GM21447 (cell line): ENCODE data around the gene HPS4.
"Not testable (repeated sequence)": the region's sequence is repeated elsewhere in the genome, so short reads cannot be mapped to it uniquely, and the experiment has no call there.

ENCODE experiments used
- ATAC-seq: cut with Tn5 transposase; IDR thresholded peaks from one replicate; pipeline ENCODE4 v1.9.1; 2021; ENCODE audit not compliant: unreplicated experiment

HPS4 gene

DNA sequence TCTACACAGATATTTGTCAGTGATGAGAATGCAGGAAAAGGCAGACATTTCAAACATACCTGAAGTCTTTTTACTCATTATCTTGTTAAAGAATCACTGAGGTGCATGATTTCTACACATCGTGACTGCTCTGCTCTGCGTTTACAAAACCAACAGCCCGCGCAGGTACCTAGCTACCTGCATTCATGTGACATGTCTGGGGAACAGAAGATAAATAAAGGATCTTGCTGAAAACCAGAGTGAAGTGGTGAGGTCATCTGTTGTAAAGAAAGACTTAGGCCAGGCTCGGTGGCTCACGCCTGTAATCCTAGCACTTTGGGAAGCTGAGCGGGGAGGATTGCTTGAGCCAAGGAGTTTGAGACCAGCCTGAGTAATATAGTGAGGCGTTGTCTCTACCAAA is 38.8 kb downstream of the HPS4 start:
- ATAC-seq: no peak

DNA sequence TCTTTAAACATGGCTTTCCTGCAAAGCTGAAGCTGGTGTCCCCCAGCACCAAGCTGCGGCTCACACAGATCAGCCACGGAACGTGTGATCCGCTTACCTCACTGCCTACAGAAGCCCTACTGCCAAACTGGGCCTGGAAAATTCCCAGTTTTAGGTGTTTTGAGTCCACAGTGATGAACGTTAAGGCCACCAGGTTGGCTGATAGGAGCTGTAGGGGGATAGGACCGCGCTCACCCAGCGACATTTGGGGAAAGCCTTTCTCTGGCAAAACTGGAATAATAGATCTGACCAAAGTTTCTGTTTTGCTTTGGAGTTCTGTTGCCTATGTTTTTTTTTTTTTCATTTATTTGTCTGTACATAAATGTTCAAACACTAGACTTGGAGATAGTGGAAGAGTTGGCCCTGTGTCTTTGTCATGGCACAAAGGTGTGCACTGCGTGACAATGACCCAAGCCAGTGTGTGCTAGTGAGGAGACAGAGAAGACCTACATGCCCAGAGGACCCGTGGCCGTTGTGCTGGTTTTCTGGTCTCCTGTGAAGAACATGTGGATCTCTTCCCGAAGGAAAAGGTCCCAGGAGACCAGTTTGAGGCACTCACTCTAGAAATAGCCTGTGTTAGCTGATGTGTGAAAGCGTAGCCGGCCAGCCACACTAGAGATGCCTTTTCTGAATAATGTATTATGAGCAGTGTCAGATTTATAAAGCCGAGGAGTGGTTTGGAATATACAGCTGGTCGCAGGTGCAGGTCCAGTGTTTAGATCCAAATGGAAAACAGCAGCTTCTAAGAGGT is 39.5 kb downstream of the HPS4 start:
- no peak for ATAC-seq

DNA sequence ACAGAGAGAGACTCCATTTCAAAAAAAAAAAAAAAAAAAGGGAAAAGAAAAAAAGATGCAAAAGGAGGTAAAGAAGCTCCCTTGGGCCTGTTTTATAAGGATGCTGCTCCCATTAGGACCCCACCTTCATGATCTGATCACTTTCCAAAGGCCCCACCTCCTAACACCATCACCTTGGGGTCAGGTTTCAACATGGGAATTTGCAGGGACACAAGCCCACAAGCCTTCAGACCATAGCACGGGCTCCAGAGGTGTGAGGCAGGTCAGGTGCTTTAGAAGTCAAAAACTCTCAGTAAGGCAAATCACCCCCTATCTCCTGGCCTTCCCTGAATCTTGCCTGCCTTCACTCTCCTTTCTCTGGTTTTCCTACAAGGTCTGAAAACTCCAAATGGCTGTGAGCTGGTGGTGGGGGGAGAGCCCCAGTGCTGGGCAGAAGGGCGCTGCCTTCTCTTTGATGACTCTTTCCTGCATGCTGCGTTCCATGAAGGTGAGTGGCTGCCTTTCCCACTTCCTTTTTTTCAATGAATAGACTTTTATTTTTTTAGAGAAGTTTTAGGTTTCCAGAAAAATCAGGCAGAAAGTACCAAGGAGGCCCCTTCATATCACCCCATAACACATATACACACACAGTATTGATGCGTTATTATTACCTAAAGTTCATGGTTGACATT is 41.4 kb downstream of the HPS4 start:
- ATAC-seq: no peak

DNA sequence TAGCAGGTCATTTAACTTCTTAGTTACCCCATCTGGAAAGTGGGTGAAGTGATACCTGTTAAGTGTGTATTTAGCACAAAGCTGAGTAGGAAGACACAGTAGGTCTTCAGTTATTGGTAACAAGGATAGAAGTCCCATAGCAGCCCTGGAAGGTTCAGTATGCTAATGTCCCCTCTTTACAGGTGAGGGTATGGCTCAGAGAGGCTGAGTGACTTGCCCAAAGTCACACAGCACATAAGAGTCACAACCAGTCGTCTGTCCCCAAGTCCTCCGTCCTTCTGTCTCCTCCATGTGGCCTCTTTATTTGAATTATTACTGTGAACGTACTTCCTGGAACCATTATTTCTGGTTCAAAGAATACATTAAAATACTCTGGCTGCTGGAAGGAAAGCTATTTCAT is 44.0 kb downstream of the HPS4 start:
- no peak for ATAC-seq

DNA sequence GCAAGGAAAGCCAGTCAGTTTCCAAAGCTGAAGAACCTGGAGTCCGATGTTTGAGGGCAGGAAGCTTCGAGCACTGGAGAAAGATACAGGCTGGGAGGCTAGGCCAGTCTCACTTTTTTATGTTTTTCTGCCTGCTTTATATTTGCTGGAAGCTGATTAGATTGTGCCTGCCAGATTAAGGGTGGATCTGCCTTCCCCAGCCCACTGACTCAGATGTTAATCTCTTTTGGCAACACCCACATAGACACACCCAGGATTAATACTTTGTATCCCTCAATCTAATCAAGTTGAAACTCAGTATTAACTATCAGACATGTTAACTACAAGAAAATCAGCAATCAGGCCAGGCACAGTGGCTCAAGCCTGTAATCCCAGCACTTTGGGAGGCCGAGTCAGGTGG is 44.8 kb downstream of the HPS4 start:
- ATAC-seq: not testable (repeated sequence)

DNA sequence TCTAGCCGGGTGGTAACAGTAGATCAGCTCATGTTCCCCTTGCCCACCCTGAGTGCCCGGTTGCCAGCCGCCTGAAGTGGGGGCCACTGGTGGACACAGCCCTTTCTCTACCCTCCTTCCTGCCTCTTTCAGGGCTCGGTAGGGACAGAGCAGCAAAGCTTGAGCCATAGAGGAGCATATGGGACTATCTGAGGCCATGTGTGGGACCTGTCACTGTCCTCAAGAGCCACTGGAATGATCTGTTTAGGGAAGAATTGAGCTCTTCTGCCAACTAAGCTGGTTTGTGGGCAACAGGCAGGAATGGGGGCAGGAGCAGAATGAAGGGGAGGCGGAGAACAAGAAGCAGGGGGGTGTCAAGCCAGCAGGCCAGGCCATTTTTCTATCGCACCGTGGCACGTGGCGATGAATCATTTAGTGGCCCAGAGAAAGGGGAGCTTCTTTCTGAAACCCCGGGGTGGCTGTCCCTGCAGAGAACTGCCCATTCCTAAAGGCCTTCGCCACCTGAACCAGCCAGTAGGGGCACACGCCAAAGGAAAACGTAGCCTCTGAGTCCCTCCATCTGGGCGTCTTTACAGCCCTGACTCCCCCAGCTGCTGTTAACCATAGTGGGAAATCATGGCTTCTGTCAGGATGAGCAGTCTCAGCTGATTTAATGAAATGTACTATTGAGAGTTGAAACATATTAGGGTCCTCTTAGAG is 45.7 kb downstream of the HPS4 start:
- ATAC-seq: no peak

DNA sequence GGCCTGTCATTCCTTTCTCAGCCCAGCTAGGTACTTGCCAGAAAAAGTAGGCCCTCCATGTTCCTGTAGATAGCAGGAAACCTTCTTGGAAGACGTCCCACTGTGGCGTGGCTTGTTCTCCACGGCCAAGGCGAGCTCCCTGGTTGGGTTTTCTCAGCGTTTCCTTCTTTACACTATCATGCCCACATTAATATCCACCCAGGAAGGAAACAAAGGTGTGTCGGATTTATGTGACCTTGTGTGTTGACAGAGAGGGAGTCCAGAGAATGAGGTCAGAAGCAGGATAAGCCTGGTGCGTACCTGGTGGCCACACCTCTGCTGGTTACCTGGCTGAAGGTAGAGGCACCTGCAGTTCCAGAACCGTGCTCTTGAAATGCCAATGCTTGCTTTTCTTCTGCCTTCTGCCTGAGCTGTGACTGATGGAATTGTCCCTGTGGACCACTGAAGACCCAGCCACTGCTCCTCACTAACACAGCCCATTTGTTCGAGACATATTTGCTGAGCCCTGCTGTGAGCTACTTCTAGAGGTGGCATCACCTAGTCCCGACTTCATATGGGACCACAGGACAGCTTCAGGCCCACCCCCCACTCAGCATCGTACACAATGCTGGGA is 46.6 kb downstream of the HPS4 start:
- no peak for ATAC-seq

DNA sequence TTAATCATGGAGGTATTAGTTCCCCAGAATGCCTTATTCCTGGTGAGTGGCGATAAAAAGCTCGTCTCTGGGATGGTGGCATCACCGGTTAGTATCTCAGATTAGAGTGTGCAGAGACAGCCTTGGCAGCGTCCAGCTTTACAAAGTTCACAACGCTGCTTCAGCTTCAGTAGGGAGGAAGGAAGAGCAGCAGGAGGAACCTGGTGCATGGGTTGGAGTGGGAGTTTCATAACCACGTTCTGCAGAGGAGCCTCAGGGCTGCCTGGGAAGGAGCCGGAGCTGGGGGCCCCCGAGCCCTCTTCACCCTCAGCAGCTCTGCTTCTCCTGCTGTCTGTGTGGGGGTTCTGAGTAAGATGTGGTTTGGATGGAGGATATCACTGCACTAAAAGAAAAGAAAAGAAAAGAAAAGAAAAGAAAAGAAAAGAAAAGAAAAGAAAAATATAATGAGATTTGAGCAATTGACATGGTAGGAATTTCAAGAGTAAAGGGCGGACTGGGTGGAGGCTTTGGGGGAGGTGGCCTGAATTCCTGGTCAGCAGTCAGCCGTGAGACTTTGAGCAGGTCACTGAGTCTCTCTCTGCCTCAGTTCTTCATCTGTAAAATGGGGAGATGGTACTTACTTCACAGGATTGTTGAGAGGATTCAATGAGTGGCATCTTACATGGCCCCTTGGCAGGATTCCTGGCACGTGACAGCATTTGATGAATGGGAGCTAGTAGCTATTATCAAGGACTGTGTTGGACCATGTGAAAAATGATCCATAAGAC is 48.1 kb downstream of the HPS4 start:
- ATAC-seq: no peak

DNA sequence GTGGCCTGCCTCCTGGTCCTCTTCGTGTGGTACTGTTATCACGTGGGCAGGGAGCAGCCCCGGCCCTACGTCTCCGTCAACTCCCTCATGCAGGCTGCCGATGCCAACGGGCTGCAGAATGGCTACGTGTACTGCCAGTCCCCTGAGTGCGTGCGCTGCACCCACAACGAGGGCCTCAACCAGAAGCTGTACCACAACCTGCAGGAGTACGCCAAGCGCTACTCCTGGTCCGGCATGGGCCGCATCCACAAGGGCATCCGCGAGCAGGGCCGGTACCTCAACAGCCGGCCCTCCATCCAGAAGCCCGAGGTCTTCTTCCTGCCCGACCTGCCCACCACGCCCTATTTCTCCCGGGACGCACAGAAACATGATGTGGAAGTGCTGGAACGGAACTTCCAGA is 49.8 kb downstream of the HPS4 start:
- no peak for ATAC-seq

DNA sequence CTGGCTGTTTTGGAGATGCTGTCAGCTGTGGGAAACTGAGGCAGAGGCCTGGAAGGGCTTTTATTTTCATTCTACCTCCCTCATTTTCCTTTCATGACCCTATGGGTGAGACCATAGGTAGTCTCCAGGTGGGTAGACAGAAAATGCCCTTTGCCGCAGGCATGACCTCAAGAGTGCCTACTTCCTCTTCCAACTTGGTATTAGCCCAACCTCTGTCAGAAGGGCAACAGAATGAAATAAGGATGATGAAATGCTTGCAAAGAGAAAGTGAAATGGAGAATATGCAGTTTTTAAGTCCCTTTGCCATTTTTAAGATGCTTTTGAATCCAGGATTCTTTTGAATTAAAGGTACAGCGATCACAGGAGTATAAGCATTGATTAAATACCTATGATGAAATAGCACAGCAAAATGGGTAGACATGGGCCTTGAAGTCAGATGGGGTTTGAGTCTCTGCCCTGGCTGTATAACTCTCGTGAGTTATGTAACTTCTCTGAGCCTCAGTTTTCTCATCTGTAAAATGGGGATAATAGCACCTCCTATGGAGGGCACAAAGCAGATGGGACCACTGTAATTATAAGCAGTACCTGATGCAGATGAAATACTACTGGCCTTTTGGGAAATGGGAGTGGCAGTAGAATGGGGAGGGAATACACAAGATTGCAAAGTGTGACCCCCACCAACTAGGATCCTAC is 50.8 kb downstream of the HPS4 start:
- ATAC-seq: no peak

DNA sequence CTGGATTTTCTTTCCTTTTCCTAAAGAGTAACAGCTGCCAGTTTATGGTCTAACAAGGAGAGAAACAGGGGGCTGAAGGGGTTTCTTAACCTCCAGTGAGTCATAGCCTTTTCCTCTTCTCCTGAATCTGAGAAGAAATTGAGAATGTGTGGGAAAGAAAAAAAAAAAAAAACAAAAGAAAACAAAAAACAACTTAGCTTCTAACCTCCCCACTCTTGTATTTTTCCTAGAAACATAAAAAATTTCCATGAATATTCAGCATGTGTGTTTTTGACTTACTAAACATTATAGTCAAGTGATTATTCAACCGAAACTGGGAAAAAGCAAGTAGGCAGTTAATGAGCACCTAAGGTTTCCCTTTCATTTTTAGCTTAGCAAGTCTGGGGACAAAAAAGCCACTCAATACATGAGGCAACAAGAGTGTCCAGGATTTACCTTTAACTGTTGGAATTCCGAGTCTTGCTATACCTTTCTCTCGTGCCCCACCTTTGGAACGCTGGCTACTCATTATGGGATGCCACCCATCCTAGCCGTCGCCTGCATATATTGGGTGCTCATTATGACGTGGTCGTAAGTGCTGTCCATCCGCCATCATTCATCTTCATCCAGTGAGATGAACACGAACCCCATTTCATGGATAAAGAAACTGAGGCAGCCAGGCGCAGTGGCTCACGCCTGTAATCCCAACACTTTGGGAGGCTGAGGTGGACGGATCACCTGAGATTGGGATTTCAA is 52.2 kb downstream of the HPS4 start:
- no peak for ATAC-seq

DNA sequence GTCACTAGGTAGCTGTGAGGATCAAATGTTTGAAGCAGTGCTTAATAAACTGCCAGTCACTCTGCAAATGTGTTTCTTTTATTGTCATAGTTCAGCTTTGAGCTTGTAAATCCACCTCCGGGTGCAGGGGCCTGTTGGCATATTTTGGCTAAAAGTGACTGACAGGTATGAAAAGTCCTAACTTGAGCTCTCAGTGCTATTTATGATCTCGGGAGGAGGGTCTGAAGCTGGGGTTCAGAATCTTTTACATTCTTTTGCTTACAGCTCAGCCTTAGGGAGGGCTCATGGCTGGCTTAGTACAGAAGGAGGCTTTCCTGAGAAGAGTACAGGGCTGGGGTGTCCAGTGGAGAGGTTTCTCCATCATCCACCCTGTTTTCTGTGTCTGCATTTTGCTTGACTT is 53.0 kb downstream of the HPS4 start:
- no peak for ATAC-seq

DNA sequence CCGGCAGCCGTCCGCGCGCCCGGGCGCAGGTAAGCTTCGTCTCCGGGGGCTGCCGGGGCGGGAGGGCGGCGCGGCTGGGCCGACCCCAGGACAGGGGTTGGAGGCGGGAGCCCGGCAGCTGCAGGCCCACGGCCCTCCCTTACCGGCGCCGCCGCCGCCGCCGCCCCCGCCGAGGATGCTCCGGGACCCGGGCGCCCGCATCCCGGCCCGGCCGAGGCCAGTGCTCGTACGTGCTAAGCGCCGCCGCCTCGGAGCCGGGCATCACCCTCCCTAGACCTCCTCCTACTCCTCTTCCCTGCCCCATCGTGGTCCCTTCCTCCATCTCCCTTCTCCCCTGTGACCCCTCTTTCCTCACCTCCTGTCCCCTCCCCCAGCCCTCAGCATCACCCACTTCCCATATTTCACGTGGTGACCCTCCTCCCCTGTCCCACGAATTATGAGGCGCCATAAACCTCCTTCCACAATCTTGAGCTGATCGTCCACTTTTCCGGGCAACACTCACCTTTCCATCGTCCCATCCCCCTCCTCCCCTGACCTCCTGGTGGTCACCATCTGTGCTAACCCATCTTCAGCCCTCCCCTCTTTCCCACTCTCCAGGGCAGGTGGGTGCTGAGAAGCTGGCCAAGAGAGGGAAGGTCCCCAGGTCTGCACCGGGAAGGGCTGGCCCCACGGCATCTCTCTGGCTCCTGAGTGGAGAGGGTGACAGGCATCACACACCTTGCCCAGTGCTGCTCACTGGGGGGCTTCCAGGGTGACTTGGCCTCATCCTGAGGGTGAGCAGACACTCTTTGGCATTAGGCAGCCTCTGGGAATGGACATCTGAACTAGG is 53.9 kb downstream of the HPS4 start:
- ATAC-seq: no peak

DNA sequence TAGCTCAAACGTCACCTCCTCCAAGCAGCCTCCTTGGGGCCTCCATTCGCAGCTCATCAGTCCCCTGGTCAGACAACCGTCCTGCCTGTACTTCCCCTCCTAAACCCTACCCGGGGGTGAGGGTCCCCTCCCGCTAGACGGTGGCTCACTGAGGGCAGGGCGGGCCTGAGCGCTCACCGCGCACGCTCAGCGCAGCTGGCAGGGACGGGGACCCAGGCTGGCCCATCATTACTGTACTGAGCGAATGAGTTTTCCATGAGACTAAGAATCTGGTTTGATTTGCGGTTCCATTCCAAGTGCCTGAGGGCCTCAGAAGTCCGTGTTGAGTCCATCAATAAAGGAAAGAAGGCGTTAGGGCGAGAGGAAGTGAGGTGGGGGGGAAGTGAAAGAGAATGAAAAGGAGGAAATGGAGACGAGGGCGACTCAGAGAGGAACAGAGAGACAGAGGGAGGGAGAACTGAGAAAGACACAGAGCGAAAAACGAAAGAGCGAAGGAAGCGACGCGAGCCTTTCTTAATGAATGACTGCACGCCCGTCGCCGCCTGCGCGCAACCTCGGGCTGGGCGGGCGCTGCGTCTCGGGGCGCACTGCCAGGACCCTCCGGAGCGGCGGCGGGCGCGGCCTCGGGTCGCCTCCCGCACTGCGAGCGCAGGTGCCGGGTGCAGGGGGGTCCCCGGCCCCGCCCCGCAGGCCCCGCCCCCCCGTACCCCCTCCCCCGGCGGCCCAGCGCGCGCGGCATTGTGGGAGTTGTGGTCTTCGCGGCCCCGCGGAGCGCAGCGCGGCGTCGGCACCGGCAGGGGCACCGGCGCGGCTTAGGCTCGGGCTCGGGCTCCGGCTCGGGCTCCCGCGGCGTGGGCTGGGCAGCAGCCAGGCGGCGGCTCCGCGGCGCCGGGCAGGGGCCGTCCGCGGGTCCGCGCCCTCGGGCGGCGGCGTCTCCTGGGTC is 54.8 kb downstream of the HPS4 start, which contains the start of gene ASPHD2:
Gene ASPHD2, plus strand, starts transcription at position 746 of the 943 bp plus-strand sequence. CDS start 4,356 bp downstream, outside the sequence.
- peak; percentile 67 for ATAC-seq

DNA sequence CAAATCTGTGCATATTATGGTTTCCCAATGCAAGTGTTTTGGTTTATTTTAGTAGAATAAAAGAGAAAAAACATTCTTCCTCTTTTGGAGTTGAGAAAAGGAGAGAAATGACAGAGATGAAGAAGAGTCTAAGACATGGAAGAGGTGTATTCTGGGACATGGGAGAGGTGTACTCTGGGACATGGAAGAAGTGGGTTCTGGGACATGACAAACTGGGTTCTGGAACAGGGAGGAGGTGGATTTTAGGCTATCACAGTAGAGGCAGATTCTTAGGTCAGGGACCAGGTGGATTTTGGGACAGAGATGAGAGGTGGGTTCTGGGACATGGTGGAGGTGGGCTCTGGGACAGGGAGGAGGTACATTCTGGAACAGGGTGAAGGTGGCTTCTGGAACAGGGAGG is 56.7 kb downstream of the HPS4 start:
- no peak for ATAC-seq

DNA sequence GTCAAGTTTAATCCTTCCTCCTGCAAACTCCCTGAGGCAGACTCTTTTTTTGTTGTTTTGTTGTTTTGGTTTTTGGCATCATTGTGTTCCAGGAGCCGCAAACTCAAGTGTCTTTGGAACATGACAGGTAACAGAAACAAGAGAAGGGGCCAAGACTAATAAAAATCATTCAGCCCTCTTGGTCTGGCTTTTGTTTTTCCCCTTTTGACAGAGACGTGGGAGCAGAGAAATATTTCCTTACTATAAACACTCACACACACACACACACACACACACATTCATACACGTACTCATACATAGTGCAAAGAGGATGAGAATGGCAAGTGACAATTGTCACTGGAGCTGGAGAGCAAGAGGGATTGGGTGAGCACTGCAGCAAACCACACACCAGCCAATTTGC is 65.0 kb downstream of the HPS4 start:
- ATAC-seq: no peak

DNA sequence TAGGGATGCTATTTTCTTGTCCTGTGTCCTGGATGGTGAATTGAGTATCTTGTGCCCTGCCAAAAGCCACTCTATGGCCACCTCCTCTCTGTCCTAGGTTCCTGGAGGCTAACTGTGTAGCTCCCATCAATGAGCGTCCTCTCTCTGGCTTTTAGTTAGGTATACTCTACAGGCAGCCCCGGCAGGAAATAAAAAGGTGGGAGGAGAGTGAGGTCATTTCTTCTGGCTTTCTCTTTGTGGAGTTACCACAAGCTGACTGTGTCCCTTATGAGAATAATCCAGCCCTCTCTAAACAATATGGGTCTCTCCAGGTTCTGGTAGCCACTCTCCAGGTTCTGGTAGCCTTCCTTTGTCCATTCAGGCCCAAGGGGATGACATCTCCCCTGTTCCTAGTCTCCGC is 66.2 kb downstream of the HPS4 start:
- ATAC-seq: no peak
